Measurements from ENCODE around the gene SCAMP2. TPM values are rescaled to one million over a fixed set of nuclear protein-coding genes. Genes with fewer than 3 reads are reported as not detected.

SCAMP2 gene
- total and polyA plus RNA-seq, 4 donors, result 21.7 to 42.5 (median 29.1) TPM

GRCh38 chr15:74808078-74808839, 64.9 kb downstream of the SCAMP2 start:
- Histone ChIP-seq H3K27ac (ENCODE audit: low read depth in 1 of 2, low read length in 2 of 2) (no peak overlapping the region), H3K9ac (ENCODE audit: low read depth in 1 of 2, low read length in 2 of 2) (no peak overlapping the region), H3K36me3 (ENCODE audit: control insufficient read depth in 4 of 4, insufficient read depth in 3 of 4, low read depth in 1 of 4, low read length in 3 of 4) (peaks cover 3 to 12% (median 10%) of the 10 kb centered on the region in 4 donors), H3K9me3 (ENCODE audit: control insufficient read depth in 4 of 4, low read length in 3 of 4) (no peaks in the 10 kb centered on the region), H3K4me1 (ENCODE audit: control insufficient read depth in 4 of 4, insufficient read depth in 4 of 4, low read length in 3 of 4) (peaks cover 0 to 8% (median 2%) of the 10 kb centered on the region in 4 donors), H3K27me3 (ENCODE audit: control insufficient read depth in 4 of 4, insufficient read depth in 4 of 4, low read length in 3 of 4) (no peaks in the 10 kb centered on the region), H3K4me3 (ENCODE audit: low read depth in 1 of 3, low read length in 3 of 3) (no peak overlapping the region)
- 48% methylated on average over 18 of the region's 18 CpGs for WGBS
- TF ChIP-seq HNF4A (conservative IDR thresholded peaks at IDR 0.05) (peak in 1 of 2 donors; percentile 23), RXRA (IDR thresholded peaks at IDR 0.05) (peak in 1 of 2 donors; percentile 36), FOXA1 (IDR thresholded peaks at IDR 0.05) (no peak)
- no peak for DNase-seq (ENCODE audit: low spot score)

- H3K27me3 ChIP-seq (ENCODE audit: control insufficient read depth in 4 of 4, insufficient read depth in 4 of 4, low read length in 3 of 4), result no peaks in the 10 kb centered on the region
- no peak overlapping the region for H3K4me3 ChIP-seq (ENCODE audit: low read depth in 1 of 3, low read length in 3 of 3)
- WGBS, result 73% methylated on average over 5 of the region's 5 CpGs
- no peaks in the 10 kb centered on the region for H3K9me3 ChIP-seq (ENCODE audit: control insufficient read depth in 4 of 4, low read length in 3 of 4)
- H3K27ac ChIP-seq (ENCODE audit: low read depth in 1 of 2, low read length in 2 of 2), result no peak overlapping the region
- no peak overlapping the region for H3K9ac ChIP-seq (ENCODE audit: low read depth in 1 of 2, low read length in 2 of 2)
- H3K36me3 ChIP-seq (ENCODE audit: control insufficient read depth in 4 of 4, insufficient read depth in 3 of 4, low read depth in 1 of 4, low read length in 3 of 4), result peaks cover 5 to 20% (median 13%) of the 10 kb centered on the region in 4 donors
- H3K4me1 ChIP-seq (ENCODE audit: control insufficient read depth in 4 of 4, insufficient read depth in 4 of 4, low read length in 3 of 4), result peaks cover 0 to 8% (median 2%) of the 10 kb centered on the region in 4 donors
- DNase-seq (ENCODE audit: low spot score), result no peak
- TF ChIP-seq, protein P1, sequence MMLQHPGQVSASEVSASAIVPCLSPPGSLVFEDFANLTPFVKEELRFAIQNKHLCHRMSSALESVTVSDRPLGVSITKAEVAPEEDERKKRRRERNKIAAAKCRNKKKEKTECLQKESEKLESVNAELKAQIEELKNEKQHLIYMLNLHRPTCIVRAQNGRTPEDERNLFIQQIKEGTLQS (IDR thresholded peaks at IDR 0.05), result no peak
- TF ChIP-seq RXRA (IDR thresholded peaks at IDR 0.05), result no peak
- no peak for TF ChIP-seq RAD21 (IDR thresholded peaks at IDR 0.05)
- no peak for TF ChIP-seq HNF4A (conservative IDR thresholded peaks at IDR 0.05)
- TF ChIP-seq EGR1 (IDR thresholded peaks at IDR 0.05; ENCODE audit: low read depth in 2 of 2), result no peak
- no peak for TF ChIP-seq REST (IDR thresholded peaks at IDR 0.05)
- TF ChIP-seq, protein P2, sequence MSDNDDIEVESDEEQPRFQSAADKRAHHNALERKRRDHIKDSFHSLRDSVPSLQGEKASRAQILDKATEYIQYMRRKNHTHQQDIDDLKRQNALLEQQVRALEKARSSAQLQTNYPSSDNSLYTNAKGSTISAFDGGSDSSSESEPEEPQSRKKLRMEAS (IDR thresholded peaks at IDR 0.05), result no peak
- TF ChIP-seq FOXA1 (IDR thresholded peaks at IDR 0.05), result no peak
- TF ChIP-seq, protein P3, sequence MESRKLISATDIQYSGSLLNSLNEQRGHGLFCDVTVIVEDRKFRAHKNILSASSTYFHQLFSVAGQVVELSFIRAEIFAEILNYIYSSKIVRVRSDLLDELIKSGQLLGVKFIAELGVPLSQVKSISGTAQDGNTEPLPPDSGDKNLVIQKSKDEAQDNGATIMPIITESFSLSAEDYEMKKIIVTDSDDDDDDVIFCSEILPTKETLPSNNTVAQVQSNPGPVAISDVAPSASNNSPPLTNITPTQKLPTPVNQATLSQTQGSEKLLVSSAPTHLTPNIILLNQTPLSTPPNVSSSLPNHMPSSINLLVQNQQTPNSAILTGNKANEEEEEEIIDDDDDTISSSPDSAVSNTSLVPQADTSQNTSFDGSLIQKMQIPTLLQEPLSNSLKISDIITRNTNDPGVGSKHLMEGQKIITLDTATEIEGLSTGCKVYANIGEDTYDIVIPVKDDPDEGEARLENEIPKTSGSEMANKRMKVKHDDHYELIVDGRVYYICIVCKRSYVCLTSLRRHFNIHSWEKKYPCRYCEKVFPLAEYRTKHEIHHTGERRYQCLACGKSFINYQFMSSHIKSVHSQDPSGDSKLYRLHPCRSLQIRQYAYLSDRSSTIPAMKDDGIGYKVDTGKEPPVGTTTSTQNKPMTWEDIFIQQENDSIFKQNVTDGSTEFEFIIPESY (IDR thresholded peaks at IDR 0.05), result no peak
- TF ChIP-seq CTCF (IDR thresholded peaks at IDR 0.05; ENCODE audit: low read depth, low read length, missing input control), result no peak
- no peak for TF ChIP-seq HNF4G (IDR thresholded peaks at IDR 0.05)
- TF ChIP-seq GABPA (IDR thresholded peaks at IDR 0.05 in 1 of 2, conservative IDR thresholded peaks at IDR 0.05 in 1 of 2), result no peak
- no peak for TF ChIP-seq FOXA2 (IDR thresholded peaks at IDR 0.05)
- no peak for TF ChIP-seq NR2F2 (IDR thresholded peaks at IDR 0.05)
- no peak for TF ChIP-seq SP1 (IDR thresholded peaks at IDR 0.05)
- TF ChIP-seq YY1 (IDR thresholded peaks at IDR 0.05), result no peak
- no peak for TF ChIP-seq JUND (IDR thresholded peaks at IDR 0.05)
- TF ChIP-seq TAF1 (conservative IDR thresholded peaks at IDR 0.05), result no peak
These were observed 65.9 kb downstream of the SCAMP2 start for GRCh38 chr15:74807282-74807681.

All from liver (tissue), 9 donors.